GM18870 (cell line): ENCODE results near the gene ZNF544.
"Not testable (repeated sequence)": the region's sequence is repeated elsewhere in the genome, so short reads cannot be mapped to it uniquely, and the experiment has no call there.

Experiments
- ATAC-seq: cut with Tn5 transposase; IDR thresholded peaks from one replicate; pipeline ENCODE4 v1.9.1; 2021; ENCODE audit warnings: moderate library complexity; ENCODE audit not compliant: unreplicated experiment

Gene ZNF544

GRCh38 chr19:58252102-58252685 lies 23.5 kb downstream of the ZNF544 start:
- no peak for ATAC-seq

- ATAC-seq = not testable (repeated sequence)
Measured at GRCh38 chr19:58258259-58258658, 29.5 kb downstream of the ZNF544 start.

- no peak for ATAC-seq
Measured at GRCh38 chr19:58261600-58261967, 32.9 kb downstream of the ZNF544 start.

GRCh38 chr19:58261968-58262921 lies 33.5 kb downstream of the ZNF544 start:
- ATAC-seq = no peak

- ATAC-seq = no peak
Measured at GRCh38 chr19:58262922-58263296, 34.2 kb downstream of the ZNF544 start.

- ATAC-seq = no peak
Measured at GRCh38 chr19:58265100-58265499, 36.4 kb downstream of the ZNF544 start.

- ATAC-seq = no peak
Measured at GRCh38 chr19:58268344-58268743, 39.6 kb downstream of the ZNF544 start.

GRCh38 chr19:58274771-58275201 lies 46.1 kb downstream of the ZNF544 start:
- no peak for ATAC-seq

- ATAC-seq = no peak
Measured at GRCh38 chr19:58275564-58275963, 46.9 kb downstream of the ZNF544 start.

- ATAC-seq = no peak
Measured at GRCh38 chr19:58277197-58277596, 48.5 kb downstream of the ZNF544 start.

- ATAC-seq = no peak
Measured at GRCh38 chr19:58277748-58278540, 49.2 kb downstream of the ZNF544 start.

GRCh38 chr19:58278541-58279041 lies 49.9 kb downstream of the ZNF544 start, which contains the start of gene ZNF8:
TSS of gene ZNF8 (plus strand) at chr19:58278955. CDS start at chr19:58279082, 127 bp downstream.
- ATAC-seq = peak; percentile 90

- ATAC-seq = no peak
Measured at GRCh38 chr19:58279042-58279924, 50.6 kb downstream of the ZNF544 start.

- no peak for ATAC-seq
Measured at GRCh38 chr19:58279925-58280316, 51.2 kb downstream of the ZNF544 start.

GRCh38 chr19:58284199-58284598 lies 55.5 kb downstream of the ZNF544 start:
- ATAC-seq = no peak

- no peak for ATAC-seq
Measured at GRCh38 chr19:58291943-58292342, 63.2 kb downstream of the ZNF544 start.

GRCh38 chr19:58294743-58295374 lies 66.1 kb downstream of the ZNF544 start:
- no peak for ATAC-seq

- no peak for ATAC-seq
Measured at GRCh38 chr19:58296104-58296503, 67.4 kb downstream of the ZNF544 start.

GRCh38 chr19:58300620-58301019 lies 71.9 kb downstream of the ZNF544 start:
- ATAC-seq = no peak

- ATAC-seq = no peak
Measured at GRCh38 chr19:58304255-58304654, 75.5 kb downstream of the ZNF544 start.
